NCI-H524 (cell line): ENCODE measurements around the gene BCL2.
"Not testable (repeated sequence)": the region's sequence is repeated elsewhere in the genome, so short reads cannot be mapped to it uniquely, and the experiment has no call there.

Source experiments
- DNase-seq, 2 experiments: peaks; one replicate each; lab custom pipeline; 2025; lab: John Stamatoyannopoulos, UW

Gene BCL2

GRCh38 chr18:63198868-63199742 lies 120.5 kb downstream of the BCL2 start:
- no peak for DNase-seq

- DNase-seq = no peak
Measured at GRCh38 chr18:63198098-63198760, 121.3 kb downstream of the BCL2 start.

DNA sequence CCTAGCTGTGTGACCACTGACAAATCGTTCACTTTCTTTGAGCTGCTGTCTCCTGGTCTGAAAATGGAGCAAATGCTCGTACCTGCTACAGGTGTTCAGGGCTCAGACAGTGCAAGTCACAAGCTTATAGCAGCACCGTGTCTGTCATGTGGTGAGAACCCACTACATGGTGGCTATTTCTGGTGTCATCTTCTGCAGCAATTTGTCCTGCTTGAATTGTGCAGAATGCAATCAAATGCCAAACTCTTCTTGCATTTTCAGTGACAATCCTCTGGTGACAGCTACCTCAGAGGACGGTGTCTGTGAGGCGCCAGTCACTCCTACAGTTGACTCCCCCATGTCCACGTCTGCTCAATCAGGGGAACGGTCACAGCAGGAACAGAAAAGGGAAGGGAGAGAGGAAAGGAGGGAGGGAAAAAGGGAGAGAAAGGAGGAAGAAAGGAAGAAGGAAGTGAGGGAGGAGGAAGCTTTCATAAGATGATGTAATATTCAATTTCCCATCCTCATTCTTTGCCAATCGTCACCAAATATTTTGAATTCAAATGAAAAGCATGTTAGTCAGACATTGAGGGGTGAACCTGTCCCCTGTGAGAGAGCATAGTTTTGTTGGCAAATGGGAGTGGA lies 122.2 kb downstream of the BCL2 start:
- DNase-seq = no peak

DNA sequence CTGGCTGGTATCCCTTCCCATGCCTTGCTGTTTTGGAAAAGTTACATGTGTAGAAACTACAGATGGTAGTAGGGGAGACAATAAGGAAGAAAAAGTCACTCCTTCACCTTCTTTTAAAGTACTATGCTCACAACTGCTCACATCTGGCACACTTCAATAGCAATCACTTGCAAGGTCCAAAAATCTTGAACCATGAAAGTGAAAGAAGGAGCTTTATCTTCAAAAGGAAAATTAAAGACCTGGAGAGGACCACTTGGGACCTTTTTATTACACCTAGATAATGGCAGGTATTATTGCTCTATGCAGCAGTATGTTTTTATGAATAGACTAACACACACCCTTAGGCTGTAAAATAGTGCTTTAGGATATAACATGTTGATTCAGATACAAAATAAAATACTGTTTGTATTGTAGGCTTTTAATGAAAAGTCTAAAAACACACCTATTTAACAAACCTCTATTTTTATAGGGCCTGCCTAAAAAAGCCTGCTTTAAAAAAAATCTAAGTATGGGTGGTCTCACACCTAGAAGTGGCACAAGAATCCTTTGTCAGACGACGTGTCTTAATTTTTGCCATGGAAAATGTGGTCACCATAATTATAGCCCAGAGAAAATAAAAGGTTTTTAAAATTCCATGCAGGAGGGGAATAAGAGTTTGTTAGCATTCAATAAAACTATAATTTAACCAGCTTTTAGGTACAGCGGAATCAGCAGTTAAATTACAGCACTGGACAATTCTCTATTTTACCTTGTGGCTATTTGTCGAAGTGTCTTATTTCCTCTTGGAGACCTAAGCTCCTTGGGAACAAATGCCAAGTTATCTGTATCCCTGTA lies 124.0 kb downstream of the BCL2 start:
- DNase-seq = no peak

DNA sequence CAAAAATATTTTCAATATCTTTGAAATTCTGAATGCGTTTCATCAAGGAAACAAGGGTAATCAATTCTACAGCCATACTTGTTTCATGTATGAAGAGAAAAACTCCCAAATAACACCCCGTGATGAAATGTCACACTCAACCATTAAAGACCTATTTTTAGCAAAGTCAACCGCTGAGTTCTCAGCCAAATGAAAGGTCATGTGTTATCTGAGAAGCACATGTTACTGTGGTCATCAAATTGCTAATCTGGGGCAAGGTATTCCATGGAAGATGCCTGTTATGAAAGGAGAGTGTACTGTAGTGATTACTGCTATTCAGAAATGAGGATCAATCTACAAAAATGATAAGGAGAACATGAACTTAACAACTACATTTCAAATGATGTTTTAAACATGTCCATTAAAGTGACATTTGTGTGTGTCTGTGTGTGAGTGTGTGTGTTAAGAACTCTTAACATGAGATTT lies 126.7 kb downstream of the BCL2 start:
- no peak for DNase-seq

DNA sequence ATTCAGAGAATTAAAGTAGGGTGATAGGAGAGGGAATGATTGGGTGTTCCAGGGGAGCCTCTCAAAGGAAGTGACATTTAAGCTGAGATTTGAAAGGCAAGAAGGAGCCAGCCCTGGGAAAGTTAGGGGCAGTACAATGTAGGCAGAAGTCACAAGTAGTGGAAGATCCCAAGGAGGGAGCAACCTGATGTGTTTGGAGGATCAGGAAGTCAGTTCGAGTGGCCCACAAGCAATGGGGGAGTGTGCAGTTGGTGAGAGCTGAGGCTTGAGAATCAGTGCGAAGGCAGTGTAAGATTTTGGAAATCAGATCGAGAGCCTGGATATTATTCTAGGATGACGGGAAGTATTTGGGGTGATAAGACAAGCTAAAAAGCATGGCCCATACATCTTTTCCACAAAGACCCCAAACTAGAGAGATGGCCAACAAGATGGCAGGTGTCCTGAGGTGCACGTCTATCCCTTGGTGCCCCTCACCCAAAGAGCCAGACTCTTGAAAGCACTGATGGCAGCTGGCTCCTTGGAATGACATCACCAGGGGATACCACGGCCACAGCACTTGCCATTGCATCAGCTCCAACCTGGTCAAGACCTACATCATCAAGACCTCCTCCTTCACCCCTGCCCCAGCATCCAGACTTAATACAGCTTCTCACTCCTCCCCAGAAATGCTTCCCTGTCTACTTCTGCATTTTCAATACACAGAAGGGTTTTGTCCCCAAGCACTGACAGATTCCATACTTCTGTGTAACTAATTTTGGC lies 127.3 kb downstream of the BCL2 start:
- DNase-seq = no peak

GRCh38 chr18:63191413-63191812 lies 128.2 kb downstream of the BCL2 start:
- no peak for DNase-seq

GRCh38 chr18:63190838-63191237 lies 128.7 kb downstream of the BCL2 start:
- not testable (repeated sequence) for DNase-seq

- no peak for DNase-seq
Measured at GRCh38 chr18:63189817-63190216, 129.8 kb downstream of the BCL2 start.

DNA sequence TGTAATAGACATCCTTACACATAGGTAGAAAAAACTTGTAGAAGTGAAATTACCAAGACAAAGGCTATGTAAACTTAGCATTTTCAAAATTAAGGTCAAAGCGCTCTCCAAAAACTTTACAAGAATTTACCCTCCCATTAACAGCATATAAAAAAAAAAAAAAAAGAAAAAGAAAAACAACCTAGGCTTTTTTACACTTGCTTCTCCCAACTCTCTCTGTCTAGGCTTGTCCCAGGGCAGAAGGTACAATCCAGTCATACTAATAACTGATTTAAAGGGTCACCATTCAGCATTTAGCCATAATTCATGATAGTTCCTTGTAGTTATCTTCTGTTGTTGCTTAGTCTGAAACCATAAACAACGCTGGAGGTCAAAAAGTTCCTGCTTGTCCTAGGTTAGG lies 130.5 kb downstream of the BCL2 start:
- DNase-seq = no peak

GRCh38 chr18:63187791-63188460 lies 131.6 kb downstream of the BCL2 start:
- DNase-seq = no peak

DNA sequence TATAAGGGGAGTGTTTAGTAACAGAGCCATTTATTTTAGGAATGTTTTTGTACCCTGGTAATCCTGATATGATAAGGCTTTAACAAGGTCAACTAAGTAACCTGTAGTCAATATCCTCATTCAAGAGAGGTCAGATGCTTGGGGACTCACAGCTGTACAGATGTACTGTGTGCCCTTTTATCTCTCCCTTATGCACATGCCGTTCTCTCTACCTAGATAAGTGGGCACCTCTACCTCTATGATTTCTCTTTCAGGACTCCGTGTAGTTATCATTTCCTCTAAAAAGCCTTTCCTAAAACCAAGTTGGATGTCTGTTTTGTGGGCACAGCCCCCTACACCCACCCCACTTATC lies 132.4 kb downstream of the BCL2 start:
- DNase-seq = no peak

DNA sequence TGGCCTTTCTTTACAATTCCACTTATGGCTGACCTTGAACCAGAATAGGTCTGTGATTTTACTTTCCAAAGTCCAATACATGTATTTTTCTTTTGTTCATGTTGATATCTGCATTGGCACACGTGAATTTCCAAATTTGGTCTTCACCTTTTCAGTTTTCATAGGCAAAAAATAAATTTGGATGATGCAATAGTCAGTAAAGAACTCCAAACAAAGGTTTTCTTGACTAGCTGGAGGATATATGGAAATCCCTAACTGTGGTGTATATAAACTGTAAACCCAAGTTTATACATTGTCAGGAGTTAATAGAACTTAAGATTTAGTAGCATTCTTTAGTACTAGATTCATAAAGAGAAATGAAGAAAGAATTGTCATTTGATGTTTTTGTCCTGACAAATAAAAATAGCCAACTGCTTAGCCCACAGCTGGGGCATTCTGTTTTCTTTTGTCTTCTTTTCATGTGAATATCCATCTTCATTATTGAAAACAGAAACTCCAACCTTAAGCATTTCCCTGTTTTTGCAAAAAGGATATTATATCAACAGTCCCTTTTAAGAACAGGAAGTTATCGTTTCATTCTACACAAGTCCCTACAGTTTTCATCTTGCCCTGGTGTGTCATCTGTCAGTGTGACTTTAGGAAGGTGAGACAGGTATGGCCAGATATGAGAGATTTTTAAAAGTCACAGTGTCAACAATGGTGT lies 132.9 kb downstream of the BCL2 start:
- DNase-seq = no peak

DNA sequence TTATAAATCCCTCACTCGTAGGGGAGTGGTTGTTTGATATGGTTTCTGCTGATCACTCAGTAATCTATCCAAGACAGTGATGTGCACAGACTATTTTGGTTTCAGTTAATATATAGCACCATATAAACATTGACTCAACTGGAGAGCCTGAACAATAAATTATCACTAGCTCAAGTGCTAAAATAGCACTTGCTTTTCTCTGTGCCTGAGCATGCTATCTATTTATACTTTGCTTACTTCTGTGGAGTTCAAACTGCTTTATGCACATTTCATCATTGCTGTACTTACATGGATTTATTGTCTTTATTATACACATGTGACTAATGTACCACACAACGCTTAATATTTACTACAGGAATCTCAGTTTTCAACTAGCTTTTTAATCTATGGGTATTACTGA lies 133.6 kb downstream of the BCL2 start:
- DNase-seq = no peak

DNA sequence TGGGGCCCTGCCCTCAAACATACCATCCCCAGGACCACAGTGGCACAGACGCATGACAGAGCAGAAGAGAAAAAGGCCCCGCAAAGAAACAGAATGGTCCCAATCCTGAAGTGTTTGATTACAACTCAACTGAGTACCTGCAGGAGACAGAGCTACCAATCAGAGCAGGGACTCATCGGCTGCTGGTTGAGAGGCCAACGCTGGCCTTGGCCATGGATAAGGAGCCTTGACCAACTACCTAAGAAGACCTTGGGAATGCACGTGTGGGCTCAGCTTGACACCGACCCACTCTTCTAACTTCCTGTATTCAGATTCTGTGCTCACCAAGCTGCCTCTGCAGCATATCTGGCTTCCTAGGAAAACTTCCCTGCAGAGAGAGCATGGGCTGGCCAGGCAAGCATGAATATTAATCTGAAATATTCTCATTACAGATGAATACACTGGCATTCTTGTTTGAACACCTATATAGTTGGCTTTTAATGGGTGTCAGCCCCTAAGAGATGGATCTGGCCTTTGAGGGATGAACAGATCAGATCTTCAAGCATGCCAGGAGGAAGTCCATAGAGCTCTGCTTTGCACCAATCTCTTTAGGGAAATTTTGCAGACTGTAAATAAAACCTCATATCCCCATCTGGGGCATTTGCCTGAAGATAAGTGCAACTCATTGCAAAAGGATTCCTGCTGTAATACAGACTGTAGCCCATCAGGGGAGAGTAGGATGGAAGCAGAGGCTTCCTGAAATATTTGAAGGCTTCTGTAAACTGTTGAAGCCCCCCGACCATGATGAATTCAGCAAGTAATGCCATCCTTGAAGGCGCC lies 135.4 kb downstream of the BCL2 start:
- no peak for DNase-seq

DNA sequence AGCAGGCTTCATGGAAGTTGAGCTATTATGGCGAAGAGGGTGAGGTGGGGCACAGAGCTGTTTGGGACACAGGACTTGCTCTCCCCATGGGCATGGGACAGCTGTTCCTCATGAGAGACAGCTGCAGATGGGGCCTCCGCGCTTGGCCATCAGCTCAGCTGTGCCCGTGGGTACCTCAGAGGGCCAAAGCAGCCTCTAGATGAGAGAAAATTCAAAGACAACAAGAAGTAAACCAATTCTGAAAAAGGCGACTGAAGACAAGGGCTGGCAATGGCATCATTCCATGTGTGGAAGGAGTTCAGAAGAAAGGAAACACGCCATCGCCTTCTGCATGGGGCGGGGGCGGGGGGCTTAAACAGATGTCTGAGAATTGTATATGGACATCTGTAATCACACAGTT lies 136.2 kb downstream of the BCL2 start:
- no peak for DNase-seq

GRCh38 chr18:63182861-63183260 lies 136.7 kb downstream of the BCL2 start:
- no peak for DNase-seq

GRCh38 chr18:63182310-63182772 lies 137.2 kb downstream of the BCL2 start:
- DNase-seq = no peak

GRCh38 chr18:63181706-63182309 lies 137.8 kb downstream of the BCL2 start:
- no peak for DNase-seq
